Omental fat pad (tissue), 4 donors: ENCODE results near the gene HLA-F. TPM values are rescaled to one million over a fixed set of nuclear protein-coding genes. Genes with fewer than 3 reads are reported as not detected.

Experiments used
- ATAC-seq: fragments of 150-250 bp; one replicate; pipeline ENCODE4 v1.9.1; 2016; ENCODE audit warnings: mild to moderate bottlenecking, moderate library complexity; ENCODE audit not compliant: low FRiP score
- DNase-seq: peaks from one replicate; pipeline ENCODE4 v3.0.0-alpha.2; 2019; ENCODE audit warnings: low spot score
- total RNA-seq, 4 donors: library from RNA; depleted of rRNA; stranded (reverse); fragments of >200 nt; gene quantifications; one replicate each; pipeline ENCODE4 v1.1.0, GENCODE V29; 2016
- TF ChIP-seq, protein P1 (sequence below), 3 donors: fragments of 450-650 bp; IDR thresholded peaks; one replicate each; pipeline ENCODE4 v1.5.1; 2016 to 2017; ENCODE audit warnings: antibody characterized with exemption in 3 of 3, mild to moderate bottlenecking in 3 of 3, moderate library complexity in 2 of 3

HLA-F gene
- 100 to 1,000 TPM in 1 of 4 donors, 10 to 100 TPM in 3; 44.0 to 211 (median 76.3) TPM for total RNA-seq

DNA sequence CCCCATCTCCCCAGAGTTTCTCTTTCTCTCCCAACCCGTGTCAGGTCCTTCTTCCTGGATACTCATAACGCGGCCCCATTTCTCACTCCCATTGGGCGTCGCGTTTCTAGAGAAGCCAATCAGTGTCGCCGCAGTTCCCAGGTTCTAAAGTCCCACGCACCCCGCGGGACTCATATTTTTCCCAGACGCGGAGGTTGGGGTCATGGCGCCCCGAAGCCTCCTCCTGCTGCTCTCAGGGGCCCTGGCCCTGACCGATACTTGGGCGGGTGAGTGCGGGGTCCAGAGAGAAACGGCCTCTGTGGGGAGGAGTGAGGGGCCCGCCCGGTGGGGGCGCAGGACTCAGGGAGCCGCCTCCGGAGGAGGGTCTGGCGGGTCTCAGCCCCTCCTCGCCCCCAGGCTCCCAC, at the start of gene HLA-F:
TSS of gene HLA-F (plus strand) at position 173 of the 404 bp plus-strand sequence. CDS start at position 203, 30 bp downstream.
- peak; percentile 98 for ATAC-seq
- DNase-seq: peak; percentile 85
- TF ChIP-seq, protein P1, sequence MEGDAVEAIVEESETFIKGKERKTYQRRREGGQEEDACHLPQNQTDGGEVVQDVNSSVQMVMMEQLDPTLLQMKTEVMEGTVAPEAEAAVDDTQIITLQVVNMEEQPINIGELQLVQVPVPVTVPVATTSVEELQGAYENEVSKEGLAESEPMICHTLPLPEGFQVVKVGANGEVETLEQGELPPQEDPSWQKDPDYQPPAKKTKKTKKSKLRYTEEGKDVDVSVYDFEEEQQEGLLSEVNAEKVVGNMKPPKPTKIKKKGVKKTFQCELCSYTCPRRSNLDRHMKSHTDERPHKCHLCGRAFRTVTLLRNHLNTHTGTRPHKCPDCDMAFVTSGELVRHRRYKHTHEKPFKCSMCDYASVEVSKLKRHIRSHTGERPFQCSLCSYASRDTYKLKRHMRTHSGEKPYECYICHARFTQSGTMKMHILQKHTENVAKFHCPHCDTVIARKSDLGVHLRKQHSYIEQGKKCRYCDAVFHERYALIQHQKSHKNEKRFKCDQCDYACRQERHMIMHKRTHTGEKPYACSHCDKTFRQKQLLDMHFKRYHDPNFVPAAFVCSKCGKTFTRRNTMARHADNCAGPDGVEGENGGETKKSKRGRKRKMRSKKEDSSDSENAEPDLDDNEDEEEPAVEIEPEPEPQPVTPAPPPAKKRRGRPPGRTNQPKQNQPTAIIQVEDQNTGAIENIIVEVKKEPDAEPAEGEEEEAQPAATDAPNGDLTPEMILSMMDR (IDR thresholded peaks at IDR 0.05): no peak

DNA sequence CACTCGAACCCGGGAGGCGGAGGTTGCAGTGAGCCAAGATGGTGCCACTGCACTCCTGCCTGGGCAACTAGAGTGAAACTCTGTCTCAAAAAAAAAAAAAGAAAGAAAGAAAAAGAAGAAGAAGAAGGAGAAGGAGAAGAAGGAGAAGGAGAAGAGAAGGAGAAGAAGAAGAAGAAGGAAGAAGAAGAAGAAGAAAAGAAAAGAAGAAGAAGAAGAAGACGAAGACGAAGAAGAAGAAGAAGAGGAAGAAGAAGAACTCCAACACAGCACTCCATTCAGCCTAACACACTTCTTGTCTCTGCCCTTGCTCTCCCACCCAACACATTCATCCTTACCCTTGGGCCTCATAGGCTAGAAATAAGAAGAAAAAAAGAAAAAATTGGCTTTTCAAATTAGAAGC, 49.2 kb upstream of the HLA-F start:
- TF ChIP-seq, protein P1 (IDR thresholded peaks at IDR 0.05): no peak
- no peak for DNase-seq
- no peak for ATAC-seq

DNA sequence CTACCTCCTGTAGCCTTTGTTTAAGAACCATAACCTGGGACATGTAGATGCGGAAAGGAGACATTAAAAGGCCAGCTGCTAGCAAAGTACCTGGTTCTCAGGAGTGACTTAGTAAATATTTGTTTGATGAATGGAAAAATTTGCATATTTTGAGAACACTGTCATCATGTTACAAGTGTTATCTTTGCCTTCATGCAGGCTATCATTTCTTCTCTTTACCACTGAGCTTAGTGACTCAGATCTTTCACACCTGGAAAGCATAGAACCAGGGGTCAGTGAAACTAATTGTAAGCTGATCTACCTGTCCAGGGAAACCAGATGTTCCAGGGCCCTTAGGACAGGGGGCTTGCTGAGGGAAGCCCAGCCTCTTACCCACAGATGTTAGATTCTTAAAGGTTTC, 47.7 kb upstream of the HLA-F start:
- TF ChIP-seq, protein P1 (IDR thresholded peaks at IDR 0.05): no peak
- DNase-seq: no peak
- no peak for ATAC-seq

DNA sequence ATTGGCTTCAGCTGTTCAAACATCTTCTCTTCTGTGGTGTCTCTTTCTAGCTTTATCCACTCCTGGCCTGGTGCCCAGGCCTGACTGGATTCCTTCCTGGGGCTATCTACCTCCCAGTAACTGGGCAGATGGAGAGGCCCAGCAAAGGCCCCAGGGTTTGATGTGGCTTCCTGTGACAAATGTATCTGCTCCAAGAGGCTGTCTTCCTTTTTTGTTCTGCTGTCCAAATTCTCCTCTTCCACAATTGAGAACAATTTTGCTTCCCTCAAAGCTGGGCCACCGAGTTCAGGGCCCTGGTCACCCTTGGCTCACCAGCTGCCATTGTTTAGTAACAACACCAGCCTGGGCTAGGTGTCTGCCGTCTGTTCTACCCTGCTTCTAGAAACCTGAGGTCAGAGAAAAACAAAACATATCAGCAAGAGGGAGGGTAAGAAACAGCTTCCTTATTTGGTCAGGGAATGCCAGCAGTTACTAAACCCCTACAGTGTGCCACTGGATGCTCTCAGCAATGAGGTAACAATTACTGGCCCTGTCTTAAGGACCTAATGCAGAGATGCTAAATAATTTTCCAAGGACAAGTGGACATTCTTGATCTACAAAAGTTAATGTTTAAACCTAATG, 46.1 kb upstream of the HLA-F start:
- DNase-seq: no peak
- no peak for ATAC-seq
- TF ChIP-seq, protein P1 (IDR thresholded peaks at IDR 0.05): no peak

DNA sequence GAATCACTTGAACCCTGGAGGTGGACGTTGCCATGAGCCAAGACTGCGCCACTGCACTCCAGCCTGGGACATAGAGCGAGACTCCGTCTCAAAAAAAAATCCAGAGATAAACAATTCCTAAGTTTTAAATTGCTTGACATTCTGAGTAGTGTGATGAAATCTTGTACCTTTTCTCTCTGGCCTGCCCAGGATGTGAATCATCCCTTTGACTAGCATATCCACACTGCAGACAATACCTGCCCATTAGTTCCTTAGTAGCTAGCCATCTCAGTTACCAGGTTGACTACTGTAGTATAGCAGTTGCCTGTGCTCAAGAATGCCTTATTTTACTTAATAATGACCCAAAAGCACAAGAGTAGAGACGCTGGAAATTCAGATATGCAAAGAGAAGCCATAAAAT, 45.1 kb upstream of the HLA-F start:
- TF ChIP-seq, protein P1 (IDR thresholded peaks at IDR 0.05): no peak
- DNase-seq (no peak), ATAC-seq (no peak)

DNA sequence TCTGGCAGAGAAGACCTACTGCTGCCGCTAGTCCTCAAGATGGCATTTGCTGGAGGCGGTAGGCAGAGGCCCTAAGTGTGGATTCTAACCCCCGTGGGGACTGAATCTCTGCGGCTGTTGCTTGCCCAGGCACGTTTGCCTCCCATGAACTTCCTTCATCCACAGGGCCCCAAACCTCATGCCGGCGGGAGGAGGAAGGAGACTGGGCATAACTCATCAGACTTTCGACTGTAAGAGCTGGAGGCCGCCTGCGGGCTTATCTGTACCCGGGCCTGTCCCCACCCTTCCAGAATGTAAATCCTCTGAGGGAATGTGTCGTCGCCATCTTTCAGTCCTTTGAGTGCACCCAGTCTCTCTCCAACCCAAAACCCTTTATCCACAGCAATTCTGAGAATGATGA, 43.3 kb upstream of the HLA-F start:
- TF ChIP-seq, protein P1 (IDR thresholded peaks at IDR 0.05): no peak
- no peak for DNase-seq

DNA sequence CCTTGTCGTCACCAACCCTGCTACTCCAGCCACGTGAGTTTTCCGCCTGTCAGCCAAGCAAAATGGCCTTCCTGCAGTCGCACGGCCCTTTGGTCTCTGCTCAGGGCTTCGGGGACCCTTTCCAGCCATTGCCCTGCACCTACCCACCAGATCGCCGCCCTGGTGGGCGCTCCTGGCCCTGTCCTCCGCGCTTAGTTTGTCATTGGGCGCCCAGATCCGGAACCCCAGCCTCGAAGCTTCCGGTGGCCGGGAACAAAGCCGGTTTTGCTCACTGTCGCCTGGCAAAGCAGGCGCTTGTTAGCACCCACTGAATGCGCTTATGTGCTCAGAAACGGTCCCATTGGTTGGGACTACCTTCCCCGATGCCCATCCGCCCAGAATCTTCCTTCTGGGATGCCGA, 42.8 kb upstream of the HLA-F start:
- ATAC-seq: no peak
- TF ChIP-seq, protein P1 (IDR thresholded peaks at IDR 0.05): no peak
- no peak for DNase-seq

More for the DNA sequence above, 43.3 kb upstream of the HLA-F start:
- no peak for ATAC-seq
